Measurements from ENCODE around the gene RNF125. TPM values are rescaled to one million over a fixed set of nuclear protein-coding genes. Genes with fewer than 3 reads are reported as not detected.

Gene RNF125
- total and polyA plus RNA-seq, 11 donors = 1.1 to 12.5 (median 3.3) TPM

DNA sequence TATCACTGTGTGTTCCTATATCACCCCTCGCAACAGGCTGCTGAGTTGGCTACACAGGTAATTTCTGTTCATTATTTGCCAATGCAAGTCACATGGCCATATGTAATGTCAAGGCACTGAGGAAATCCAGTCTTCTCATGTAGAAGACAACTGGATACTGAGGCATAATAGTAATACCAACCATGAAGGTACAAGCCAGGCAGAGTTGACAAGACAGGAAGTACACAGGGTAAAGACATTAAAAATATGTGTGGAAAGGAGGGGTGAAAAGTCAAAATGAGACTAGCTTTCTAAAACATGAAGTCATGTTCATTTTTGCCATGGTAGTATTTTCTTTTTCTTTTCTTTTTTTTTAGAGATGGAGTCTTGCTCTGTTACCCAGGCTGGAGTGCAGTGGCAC, 55.6 kb downstream of the RNF125 start:
- intact Hi-C loops (cut with DNase I) = loop anchor here in 2 of 10 donors (10.0 kb wide), 1 partner anchor 49 kb away; no protein-coding TSS in a partner anchor
- whole genome bisulfite sequencing, 4 donors = 97 to 100% (median 99%) methylated on average over 1 of the region's 1 CpG
- DNase-seq (no peak), ATAC-seq (no peak)
- TF ChIP-seq POLR2A (IDR thresholded peaks at IDR 0.05) = no peak
- TF ChIP-seq, protein P1, sequence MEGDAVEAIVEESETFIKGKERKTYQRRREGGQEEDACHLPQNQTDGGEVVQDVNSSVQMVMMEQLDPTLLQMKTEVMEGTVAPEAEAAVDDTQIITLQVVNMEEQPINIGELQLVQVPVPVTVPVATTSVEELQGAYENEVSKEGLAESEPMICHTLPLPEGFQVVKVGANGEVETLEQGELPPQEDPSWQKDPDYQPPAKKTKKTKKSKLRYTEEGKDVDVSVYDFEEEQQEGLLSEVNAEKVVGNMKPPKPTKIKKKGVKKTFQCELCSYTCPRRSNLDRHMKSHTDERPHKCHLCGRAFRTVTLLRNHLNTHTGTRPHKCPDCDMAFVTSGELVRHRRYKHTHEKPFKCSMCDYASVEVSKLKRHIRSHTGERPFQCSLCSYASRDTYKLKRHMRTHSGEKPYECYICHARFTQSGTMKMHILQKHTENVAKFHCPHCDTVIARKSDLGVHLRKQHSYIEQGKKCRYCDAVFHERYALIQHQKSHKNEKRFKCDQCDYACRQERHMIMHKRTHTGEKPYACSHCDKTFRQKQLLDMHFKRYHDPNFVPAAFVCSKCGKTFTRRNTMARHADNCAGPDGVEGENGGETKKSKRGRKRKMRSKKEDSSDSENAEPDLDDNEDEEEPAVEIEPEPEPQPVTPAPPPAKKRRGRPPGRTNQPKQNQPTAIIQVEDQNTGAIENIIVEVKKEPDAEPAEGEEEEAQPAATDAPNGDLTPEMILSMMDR (IDR thresholded peaks at IDR 0.05) = no peak
- Histone ChIP-seq H3K27me3 (no peaks in the 10 kb centered on the region), H3K4me1 (no peaks in the 10 kb centered on the region), H3K27ac (no peak overlapping the region), H3K36me3 (peaks cover 0 to 12% (median 0%) of the 10 kb centered on the region in 9 donors), H3K9me3 (no peaks in the 10 kb centered on the region), H3K4me3 (no peak overlapping the region)

DNA sequence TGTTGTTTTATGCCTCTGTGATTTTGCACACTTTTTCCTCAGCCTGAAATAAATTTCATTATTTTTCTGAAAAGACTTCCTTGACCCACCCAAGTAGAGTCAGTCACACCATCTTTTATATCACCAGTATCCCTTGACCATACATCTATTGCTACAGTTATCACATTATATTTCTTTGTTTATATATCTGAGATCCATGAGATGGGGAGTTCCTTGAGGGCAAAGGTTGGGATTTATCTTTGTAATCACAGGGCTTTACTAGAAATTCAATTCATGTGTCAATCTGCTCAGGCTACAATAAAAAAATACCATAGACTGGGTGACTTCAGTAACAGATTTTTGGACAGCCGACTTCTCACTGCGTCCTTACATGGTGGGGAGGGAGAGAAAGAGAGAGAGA, 60.2 kb downstream of the RNF125 start:
- Histone ChIP-seq H3K9me3 (peaks cover 0 to 6% (median 0%) of the 10 kb centered on the region in 12 donors), H3K27me3 (no peaks in the 10 kb centered on the region), H3K27ac (no peak overlapping the region), H3K4me1 (peaks cover 0 to 10% (median under 1%) of the 10 kb centered on the region in 12 donors), H3K4me3 (no peak overlapping the region), H3K36me3 (no peaks in the 10 kb centered on the region)
- TF ChIP-seq POLR2A (IDR thresholded peaks at IDR 0.05) = no peak
- TF ChIP-seq, protein P1 (IDR thresholded peaks at IDR 0.05) = no peak
- intact Hi-C loops (cut with DNase I) = loop anchor here in 2 of 10 donors (10.0 kb wide), 1 partner anchor 54 kb away; no protein-coding TSS in a partner anchor
- no peak for ATAC-seq
- DNase-seq = no peak
- WGBS, 4 donors = 89 to 95% (median 93%) methylated on average over 2 of the region's 2 CpGs

DNA sequence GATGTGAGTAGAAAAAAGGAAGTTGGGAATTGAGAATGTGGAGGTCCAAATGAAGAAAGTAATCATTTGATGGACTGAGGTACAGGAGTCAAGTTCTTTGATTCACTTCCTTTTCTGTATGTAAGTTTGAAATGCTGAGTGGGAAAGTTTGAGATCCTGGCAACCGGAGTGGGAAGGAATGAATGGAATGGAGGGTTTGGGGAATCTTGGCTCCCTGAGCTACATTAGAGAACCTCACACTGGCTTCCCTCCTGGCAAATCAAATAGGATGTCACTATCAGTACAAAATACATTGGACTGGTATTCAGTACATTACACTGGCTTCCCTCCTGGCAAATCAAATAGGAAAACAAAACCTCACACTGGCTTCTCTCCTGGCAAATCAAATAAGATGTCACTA, 63.3 kb downstream of the RNF125 start:
- 38 to 64% (median 53%) methylated on average over 1 of the region's 1 CpG for WGBS, 4 donors
- ATAC-seq = no peak
- TF ChIP-seq POLR2A (IDR thresholded peaks at IDR 0.05) = no peak
- TF ChIP-seq, protein P1 (IDR thresholded peaks at IDR 0.05) = no peak

GRCh38 chr18:32083781-32084180, 65.2 kb downstream of the RNF125 start:
- H3K9me3 ChIP-seq = peaks cover 0 to 6% (median 0%) of the 10 kb centered on the region in 12 donors
- peak overlapping the region in 2 of 12 donors; percentile 76 to 94 for H3K27ac ChIP-seq
- no peak for ATAC-seq
- 95 to 98% (median 96%) methylated on average over 8 of the region's 8 CpGs for WGBS, 4 donors
- H3K36me3 ChIP-seq = no peaks in the 10 kb centered on the region
- TF ChIP-seq, protein P1 (IDR thresholded peaks at IDR 0.05) = no peak
- no peak for TF ChIP-seq POLR2A (IDR thresholded peaks at IDR 0.05)
- DNase-seq = no peak
- H3K4me1 ChIP-seq = peaks cover 0 to 44% (median 12%) of the 10 kb centered on the region in 12 donors
- intact Hi-C loops (cut with DNase I) = loop anchor here in 2 of 10 donors (2.0 to 10.0 kb wide), 4 partner anchors 35 to 139 kb away; partner anchors contain the start of genes RNF125 (in 1 of the 2) and TRAPPC8 (in 1 of the 2)
- no peaks in the 10 kb centered on the region for H3K27me3 ChIP-seq
- H3K4me3 ChIP-seq = no peak overlapping the region

More for the DNA sequence above, 63.3 kb downstream of the RNF125 start:
- intact Hi-C loops (cut with DNase I) = loop anchor here in 1 of 10 donors (10.0 kb wide), 1 partner anchor 137 kb away; the partner anchor contains the start of gene TRAPPC8
- peaks cover 0 to 6% (median 0%) of the 10 kb centered on the region in 12 donors for H3K9me3 ChIP-seq
- H3K4me1 ChIP-seq = peaks cover 0 to 37% (median 12%) of the 10 kb centered on the region in 12 donors
- no peaks in the 10 kb centered on the region for H3K36me3 ChIP-seq
- H3K27me3 ChIP-seq = no peaks in the 10 kb centered on the region
- no peak overlapping the region for H3K4me3 ChIP-seq
- no peak for DNase-seq
- no peak overlapping the region for H3K27ac ChIP-seq
